ENCODE results near the gene LRRK1.

The LRRK1 gene

GRCh38 chr15:101112336-101113113 lies 193.4 kb downstream of the LRRK1 start:
- DNase-seq (ENCODE audit: low spot score), result no peak

DNA sequence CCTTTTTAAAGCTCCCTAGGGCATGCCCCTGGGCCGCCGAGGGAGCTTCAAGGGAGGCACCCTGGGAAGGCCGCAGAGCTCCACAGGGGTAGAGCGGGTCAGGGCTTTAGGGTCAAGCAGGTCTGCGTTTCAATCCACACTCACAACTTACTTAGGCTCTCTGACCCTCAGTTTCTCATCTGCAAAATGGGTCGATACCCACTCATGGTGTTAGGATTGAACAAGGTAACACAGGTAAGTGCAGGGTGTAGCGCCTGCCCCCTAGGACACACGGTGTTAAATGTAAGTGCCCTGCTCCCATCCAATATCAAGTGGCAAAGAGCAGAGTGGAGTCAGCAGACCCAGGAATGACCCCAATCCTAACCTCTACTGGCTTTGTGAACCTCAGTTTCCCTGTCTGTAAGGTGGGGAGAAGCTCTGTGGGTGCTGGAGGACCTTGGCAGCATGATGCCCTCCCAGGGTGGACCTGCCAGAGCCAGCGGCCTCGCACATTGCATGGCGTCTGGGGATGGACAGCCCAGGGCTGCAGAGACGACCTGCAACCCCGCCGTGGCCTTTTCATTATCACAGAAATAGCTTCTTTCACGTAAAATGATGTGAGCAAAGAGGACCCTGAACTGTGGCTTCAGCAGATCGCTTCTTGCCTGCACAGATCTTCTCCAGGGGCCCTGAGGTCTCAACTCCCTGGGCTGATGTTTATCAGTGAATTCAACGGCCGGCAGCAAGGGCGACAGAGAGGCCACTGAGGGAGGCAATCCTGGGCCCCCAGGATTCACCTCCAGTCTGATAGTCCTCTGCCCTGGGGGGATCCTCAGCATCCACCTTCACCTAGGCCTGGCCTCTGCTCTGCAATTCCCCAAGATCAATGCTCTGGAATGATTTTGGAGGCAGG lies 194.2 kb downstream of the LRRK1 start:
- DNase-seq (ENCODE audit: low spot score), result no peak

DNA sequence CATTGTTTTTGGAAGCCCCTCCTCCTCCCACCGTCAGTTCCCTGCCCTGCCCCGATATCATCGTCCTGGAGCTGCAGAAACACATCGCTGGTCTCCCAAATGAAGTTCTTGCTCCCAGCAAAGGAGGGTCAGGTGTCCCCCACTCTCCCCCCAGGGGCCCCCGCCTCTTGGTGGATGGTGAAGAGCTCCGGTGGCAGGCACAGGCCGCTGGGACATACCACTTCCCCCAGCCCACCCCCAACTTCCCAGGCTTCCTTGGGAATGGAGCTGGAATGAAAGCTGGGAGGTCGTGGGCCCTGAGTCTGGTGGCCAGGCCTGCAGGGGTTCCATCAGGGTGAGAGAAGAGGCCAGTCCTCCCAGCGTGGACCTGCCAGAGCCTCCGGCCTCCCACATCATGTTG lies 195.0 kb downstream of the LRRK1 start:
- no peak for DNase-seq (ENCODE audit: low spot score)

- DNase-seq (ENCODE audit: low spot score), result no peak
Measured at GRCh38 chr15:101114610-101115009, 195.5 kb downstream of the LRRK1 start.

DNA sequence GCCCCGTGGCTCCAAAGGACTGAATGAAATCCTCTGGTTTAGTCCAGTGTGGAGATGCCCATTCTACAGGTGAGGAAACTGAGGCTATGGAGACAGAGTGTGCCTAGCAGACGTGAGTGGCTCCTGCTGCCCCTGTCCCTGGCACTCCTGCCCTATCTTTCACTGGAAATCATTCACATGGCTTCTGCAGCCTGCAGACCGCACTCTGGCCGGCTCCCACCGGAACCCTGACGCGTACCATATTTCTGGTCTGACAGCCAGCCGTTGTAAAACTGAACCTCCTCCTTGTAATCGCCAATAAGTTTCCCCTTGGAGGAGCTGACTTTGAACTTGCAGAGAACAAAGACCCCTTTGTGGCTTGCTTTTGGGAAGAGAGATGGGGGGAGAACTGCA lies 196.2 kb downstream of the LRRK1 start:
- DNase-seq (ENCODE audit: low spot score), result no peak

- DNase-seq (ENCODE audit: low spot score), result peak; percentile 55
Measured at GRCh38 chr15:101115786-101116680, 196.9 kb downstream of the LRRK1 start.

GRCh38 chr15:101116681-101116976 lies 197.5 kb downstream of the LRRK1 start:
- DNase-seq (ENCODE audit: low spot score), result no peak

- no peak for DNase-seq (ENCODE audit: low spot score)
Measured at GRCh38 chr15:101118116-101118515, 199.0 kb downstream of the LRRK1 start.

DNA sequence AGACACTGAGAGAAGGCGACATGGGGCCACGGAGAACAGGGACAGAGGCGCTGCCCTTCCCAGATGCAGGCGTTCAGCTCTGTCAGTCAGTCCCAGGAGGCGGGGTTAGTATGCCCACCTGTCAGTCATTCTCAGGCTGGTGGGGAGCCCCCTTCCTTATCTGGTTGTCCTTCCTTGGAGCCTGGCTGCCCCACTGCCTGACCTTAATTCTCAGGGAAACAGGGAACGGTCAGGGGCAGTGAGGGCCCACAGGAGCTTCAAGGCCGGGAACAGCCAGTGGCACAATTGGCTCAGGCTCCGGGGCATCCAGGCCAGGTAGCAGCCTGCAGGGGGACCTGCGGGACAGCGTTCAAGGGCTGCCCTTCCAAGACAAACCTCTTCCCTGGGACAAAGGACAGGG lies 199.5 kb downstream of the LRRK1 start:
- no peak for DNase-seq (ENCODE audit: low spot score)

GRCh38 chr15:101119181-101119580 lies 200.0 kb downstream of the LRRK1 start:
- no peak for DNase-seq (ENCODE audit: low spot score)
